Type B pancreatic cell (in vitro differentiated cells): Measurements from ENCODE around the gene TBC1D22A. TPM values are rescaled to one million over a fixed set of nuclear protein-coding genes. Genes with fewer than 3 reads are reported as not detected.

Experiments used
- DNase-seq: peaks from one replicate; pipeline ENCODE4 v3.0.0; 2021; ENCODE audit warnings: mixed read lengths; ENCODE audit not compliant: unreplicated experiment; ENCODE audit errors: extremely low spot score
- H3K27ac Mint-ChIP-seq: 2 replicates; pipeline ENCODE4 v1.8.0; 2021; ENCODE audit warnings: mild to moderate bottlenecking, mixed read lengths
- H3K27me3 Mint-ChIP-seq: 2 replicates; pipeline ENCODE4 v1.8.0; 2021; ENCODE audit warnings: mixed read lengths
- H3K36me3 Mint-ChIP-seq: 2 replicates; pipeline ENCODE4 v1.8.0; 2021; ENCODE audit warnings: mixed read lengths
- H3K4me1 Mint-ChIP-seq: one replicate; pipeline ENCODE4 v1.8.0; 2021; ENCODE audit warnings: mixed read lengths; ENCODE audit not compliant: unreplicated experiment
- H3K4me3 Mint-ChIP-seq: 2 replicates; pipeline ENCODE4 v1.8.0; 2021; ENCODE audit warnings: mild to moderate bottlenecking, mixed read lengths
- H3K9me3 Mint-ChIP-seq: 2 replicates; pipeline ENCODE4 v1.8.0; 2021; ENCODE audit warnings: mixed read lengths
- CTCF ChIP-seq: fragments of 200-600 bp; sonication (generic); conservative IDR thresholded peaks from 2 replicates; pipeline ENCODE4 v1.5.0; 2021; ENCODE audit warnings: antibody characterized with exemption, mild to moderate bottlenecking
- total RNA-seq: library from RNA; stranded (reverse); gene quantifications from 2 replicates; pipeline ENCODE4 v1.2.1, GENCODE V29; 2021; ENCODE audit warnings: low replicate concordance

The TBC1D22A gene
- total RNA-seq, 1 donor from 2014 or later: 16.2 TPM

DNA sequence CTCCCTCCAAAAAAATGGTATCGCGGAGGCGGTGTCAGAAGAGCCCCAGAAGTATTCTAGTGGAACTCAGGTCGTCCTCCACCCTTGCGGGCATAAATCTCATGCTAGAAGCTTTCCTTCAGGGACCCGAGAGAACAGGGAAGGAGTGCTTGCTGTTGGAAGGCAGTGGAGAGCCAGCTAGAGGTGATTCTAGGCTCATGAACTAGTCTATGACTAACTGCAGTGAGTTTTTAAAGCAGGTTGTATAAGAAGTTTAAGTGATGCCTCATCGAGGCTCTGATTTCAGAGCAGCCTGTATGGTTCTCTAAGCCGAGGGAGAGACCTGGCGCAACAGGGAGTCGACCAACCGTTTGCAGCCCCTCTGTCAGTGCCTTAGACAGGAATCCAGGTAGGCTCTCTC, 85.7 kb downstream of the TBC1D22A start:
- H3K27ac Mint-ChIP-seq: peak overlapping the region; percentile 81
- H3K9me3 Mint-ChIP-seq: no peaks in the 10 kb centered on the region

GRCh38 chr22:46849101-46849500, 86.7 kb downstream of the TBC1D22A start:
- Mint-ChIP-seq H3K9me3 (no peaks in the 10 kb centered on the region), H3K27me3 (no peaks in the 10 kb centered on the region), H3K4me3 (no peak overlapping the region), H3K4me1 (peaks cover 12% of the 10 kb centered on the region), H3K36me3 (peaks cover 21% of the 10 kb centered on the region), H3K27ac (no peak overlapping the region)
- DNase-seq: no peak
- TF ChIP-seq CTCF: no peak

More for the DNA sequence above, 85.7 kb downstream of the TBC1D22A start:
- no peak for DNase-seq
- Mint-ChIP-seq H3K27me3 (no peaks in the 10 kb centered on the region), H3K36me3 (peaks cover 19% of the 10 kb centered on the region), H3K4me1 (peaks cover 10% of the 10 kb centered on the region), H3K4me3 (no peak overlapping the region)
- TF ChIP-seq CTCF: no peak

GRCh38 chr22:46849951-46850350, 87.5 kb downstream of the TBC1D22A start:
- Mint-ChIP-seq H3K27ac (no peak overlapping the region), H3K36me3 (peaks cover 27% of the 10 kb centered on the region), H3K9me3 (no peaks in the 10 kb centered on the region), H3K4me3 (no peak overlapping the region), H3K4me1 (peaks cover 18% of the 10 kb centered on the region), H3K27me3 (no peaks in the 10 kb centered on the region)
- no peak for TF ChIP-seq CTCF
- no peak for DNase-seq

DNA sequence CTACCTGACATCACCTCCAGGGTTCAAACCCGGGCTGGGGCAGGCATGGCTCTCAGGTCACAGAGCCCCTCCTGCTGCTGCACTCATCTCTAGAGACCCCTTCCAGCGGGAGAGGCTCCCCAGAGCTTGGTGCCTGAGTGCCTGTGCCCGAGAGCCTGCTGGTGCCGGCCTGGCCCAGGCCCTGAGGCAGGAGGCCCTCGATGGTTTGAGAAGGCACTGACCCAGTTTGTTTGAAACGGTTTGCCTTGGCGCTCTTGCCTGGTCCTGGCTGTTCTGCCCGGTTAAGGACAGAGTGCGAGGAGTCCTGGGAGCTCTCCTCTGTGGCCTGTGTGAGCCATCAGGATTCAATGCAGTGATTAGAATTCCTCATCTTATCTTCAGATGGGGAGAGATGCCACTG, 88.9 kb downstream of the TBC1D22A start:
- Mint-ChIP-seq H3K36me3 (peaks cover 25% of the 10 kb centered on the region), H3K27me3 (no peaks in the 10 kb centered on the region), H3K4me1 (peaks cover 10% of the 10 kb centered on the region), H3K4me3 (no peak overlapping the region), H3K9me3 (no peaks in the 10 kb centered on the region), H3K27ac (no peak overlapping the region)
- DNase-seq: no peak
- no peak for TF ChIP-seq CTCF

GRCh38 chr22:46851941-46852340, 89.5 kb downstream of the TBC1D22A start:
- Mint-ChIP-seq H3K4me3 (no peak overlapping the region), H3K4me1 (peaks cover 8% of the 10 kb centered on the region), H3K27ac (no peak overlapping the region), H3K36me3 (peaks cover 24% of the 10 kb centered on the region), H3K27me3 (no peaks in the 10 kb centered on the region), H3K9me3 (no peaks in the 10 kb centered on the region)
- DNase-seq: no peak
- TF ChIP-seq CTCF: no peak

GRCh38 chr22:46852771-46853170, 90.3 kb downstream of the TBC1D22A start:
- H3K9me3 Mint-ChIP-seq: no peaks in the 10 kb centered on the region
- no peak overlapping the region for H3K27ac Mint-ChIP-seq
- no peak overlapping the region for H3K4me3 Mint-ChIP-seq

More at GRCh38 chr22:46852771-46853170, 90.3 kb downstream of the TBC1D22A start:
- Mint-ChIP-seq H3K36me3 (peaks cover 24% of the 10 kb centered on the region), H3K4me1 (peaks cover 8% of the 10 kb centered on the region), H3K27me3 (no peaks in the 10 kb centered on the region)
- TF ChIP-seq CTCF: no peak
- DNase-seq: no peak
